Activated naive CD4-positive, alpha-beta T cell (primary cell): ENCODE results near the gene CNR1.

Experiments
- DNase-seq, 4 experiments: peaks; one replicate each; lab custom pipeline; 2025; lab: John Stamatoyannopoulos, UW

The CNR1 gene

DNA sequence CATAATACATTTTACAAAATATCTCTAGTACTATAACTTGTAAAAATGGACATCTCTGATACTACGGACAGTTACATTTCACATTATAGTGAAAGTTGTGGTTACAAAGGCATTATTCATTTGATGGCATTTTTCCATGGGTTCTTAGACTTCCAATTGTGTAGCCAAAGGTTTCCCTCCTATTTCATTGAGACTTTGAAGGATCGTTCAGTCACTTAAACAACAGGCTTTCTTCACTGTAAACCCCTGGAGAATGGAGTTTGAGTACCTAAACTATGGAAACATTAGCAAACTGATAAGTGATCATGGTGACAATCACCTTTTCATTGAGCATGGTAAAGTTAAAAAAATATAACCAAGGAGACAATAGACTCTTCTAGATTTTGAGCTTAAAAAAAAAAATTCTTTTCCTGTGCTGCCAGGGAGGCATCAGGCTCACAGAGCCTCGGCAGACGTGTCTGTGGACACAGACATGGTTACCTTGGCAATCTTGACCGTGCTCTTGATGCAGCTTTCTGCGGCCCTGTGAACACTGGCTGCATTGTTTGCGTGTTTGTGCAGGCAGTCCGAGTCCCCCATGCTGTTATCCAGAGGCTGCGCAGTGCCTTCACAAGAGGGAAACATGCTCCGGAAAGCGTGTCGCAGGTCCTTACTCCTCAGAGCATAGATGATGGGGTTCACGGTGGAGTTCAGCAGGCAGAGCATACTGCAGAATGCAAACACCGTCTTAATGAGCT is 22.6 kb downstream of the CNR1 start:
- no peak for DNase-seq

DNA sequence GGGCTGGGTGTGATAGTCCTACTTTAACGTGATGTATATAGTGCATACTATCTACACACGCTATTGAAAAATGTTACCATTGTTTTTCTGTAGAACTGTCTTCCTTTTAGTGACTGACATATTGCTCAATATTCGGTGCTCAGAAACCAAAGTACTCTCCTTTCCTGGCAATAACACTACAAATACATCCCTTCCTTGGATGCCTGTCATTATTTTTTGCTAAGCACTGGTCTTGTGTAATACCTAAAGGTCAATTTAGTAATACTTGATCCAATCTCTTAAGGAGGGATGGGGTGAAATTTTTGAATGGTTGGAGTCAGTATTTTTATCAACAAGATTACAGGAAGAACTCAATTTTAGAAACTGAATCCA is 23.9 kb downstream of the CNR1 start:
- no peak for DNase-seq

DNA sequence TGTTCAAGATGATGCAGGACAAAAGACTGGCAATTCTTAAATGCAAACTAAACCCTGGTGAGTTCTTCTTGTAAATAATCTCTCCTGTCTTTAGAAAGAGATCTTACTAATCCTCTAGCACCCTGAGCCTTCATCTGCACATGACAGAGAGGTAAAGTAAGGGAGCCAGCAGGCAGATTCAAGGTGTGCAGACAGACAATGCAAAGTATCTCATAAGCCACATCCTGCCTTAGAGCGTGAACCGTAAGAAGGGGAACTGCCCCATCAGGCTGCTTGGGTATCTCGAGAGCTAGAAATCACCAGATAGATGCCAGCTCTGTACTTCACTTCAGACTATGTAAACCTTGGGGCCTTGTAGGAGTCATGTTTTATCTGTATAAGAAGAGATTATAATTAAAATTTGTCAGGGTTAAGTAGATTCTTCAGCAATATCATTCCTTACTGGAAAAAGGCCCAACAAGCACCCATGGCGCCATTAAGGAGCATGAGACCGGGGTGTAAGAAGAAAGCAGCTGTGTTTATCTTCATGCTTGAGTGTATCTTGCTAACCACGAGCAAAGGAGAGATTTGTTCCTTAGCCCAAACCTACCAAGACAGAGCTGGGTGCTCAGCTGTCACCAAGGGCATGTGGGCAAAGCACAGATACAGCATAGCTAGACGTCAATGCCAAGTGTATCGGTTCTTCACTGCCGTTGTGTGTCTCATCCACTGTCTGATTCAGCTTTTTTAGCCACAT is 24.4 kb downstream of the CNR1 start:
- no peak for DNase-seq

DNA sequence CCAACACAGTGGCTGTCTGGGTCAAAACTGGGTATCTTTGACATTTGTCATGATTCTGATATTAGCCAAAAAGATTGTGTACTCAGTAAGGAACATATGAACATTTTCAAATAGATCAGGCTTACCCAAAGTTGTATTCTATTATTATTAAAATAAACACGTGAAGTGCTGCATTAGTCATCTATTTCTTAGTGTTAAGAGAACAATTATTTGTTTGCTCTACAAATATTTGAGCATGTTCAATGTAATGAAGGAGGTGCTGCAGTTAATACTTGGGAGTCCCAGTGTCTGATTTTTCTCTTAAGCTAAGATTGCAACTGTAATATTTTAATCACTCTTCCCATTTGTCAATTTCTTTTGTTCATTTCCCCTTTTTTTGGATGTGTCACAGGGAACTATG is 28.2 kb downstream of the CNR1 start:
- DNase-seq, result no peak

DNA sequence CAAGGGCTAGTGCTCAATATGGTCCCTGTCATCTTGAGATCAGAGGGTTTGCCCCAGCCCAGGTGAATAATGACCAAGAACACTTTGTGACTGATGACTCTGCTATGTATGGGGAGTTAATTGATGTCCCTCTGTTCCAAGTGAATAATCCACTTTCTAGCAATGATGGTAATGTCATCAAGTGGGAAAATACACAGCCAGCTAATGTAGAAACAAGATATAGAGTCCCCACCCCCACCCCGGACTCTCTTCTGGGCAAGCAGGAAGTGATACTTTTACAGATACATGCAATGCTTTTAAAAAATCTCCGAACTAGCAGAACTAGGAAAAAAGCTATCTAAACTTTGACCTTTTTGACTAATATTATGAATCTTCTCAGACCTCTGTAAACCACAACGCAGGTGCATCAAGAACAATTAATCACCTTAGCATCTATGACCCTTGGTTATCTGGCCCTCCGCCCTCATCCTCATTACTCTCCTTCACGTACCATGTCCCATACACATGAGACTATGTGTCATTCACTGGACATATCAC is 30.5 kb downstream of the CNR1 start:
- DNase-seq, result no peak

DNA sequence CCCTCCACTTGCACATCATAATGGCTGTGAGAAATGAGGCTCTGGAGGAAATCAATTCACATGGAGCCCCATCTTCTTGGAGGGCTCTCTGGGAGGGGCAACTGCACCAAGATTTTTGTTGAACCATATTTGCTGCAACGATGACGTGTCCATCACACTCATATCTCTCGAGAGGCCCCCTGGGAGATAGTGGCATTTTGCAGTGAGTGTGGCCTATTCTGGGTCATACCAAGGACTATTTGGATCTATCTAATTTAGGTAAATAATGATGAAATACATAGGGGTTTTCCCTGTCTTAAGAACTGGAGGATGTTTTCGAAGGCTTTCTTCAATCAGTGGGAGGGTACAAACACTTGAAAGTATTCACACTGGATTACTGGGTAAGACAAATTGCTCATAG is 31.6 kb downstream of the CNR1 start:
- DNase-seq, result no peak

DNA sequence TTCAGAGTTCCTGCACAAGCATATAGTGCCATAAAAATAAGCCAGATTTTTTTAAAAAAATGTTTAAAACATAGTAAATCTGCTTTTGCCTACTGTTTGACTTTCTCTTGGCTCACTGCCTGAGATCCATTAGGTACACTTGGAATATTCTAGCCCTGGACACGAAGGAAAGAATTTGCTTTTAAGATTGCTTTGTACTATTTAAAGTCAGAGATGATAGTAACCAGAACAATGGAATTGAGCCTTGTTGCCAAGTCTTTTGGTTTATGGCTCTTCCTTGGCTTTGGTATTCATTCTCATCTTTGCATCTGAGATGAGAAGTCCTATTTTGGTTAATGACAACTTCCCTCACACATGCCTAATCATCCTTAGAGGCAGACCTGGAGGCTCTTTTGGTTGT is 32.4 kb downstream of the CNR1 start:
- DNase-seq, result no peak

DNA sequence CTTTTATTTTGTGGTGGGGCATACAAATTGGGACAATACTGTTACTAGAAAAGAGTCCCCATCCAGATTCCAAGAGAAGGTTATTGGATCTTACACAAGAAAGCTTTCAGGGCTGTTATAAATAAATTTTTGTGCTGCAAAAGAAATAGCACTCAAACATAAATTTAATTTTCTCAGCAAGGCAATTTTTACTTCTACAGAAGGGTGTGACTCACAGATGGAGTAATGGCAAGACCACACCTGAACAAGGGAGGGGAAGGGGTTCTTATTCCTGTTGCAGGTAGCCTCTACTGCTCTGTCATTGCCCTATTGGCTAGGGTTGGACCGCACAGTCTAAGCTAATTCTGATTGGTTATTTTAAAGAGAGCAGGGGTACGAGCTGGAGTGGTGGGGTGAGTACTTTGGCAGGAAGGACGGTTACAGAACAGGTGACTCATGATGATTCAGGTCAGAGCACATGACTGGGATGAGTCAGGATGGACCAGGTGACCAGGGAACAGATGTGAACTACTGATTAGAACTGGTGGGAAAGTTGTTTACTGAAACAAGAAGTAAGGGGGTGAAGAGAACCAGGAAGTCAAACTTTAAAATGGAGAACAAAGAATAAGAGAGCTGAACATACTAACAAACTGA is 41.1 kb downstream of the CNR1 start:
- DNase-seq, result no peak

DNA sequence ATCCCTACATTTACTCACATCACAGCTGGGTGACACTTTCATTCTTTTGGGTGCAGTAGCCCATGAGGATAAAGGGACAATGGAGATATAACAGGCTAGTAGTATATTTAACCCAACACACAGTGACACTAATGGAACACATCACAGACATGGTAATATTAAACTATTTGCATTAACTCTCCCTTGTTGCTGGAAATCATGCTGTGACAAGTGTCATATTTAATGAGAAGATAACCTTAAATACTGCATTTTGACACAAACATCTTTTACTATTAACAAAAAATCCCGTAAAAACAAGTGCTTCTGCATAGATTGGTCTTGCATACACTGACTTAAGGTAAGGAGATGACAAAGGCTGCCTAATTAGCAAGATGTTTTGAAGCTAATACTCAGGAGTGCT is 45.5 kb downstream of the CNR1 start:
- DNase-seq, result no peak

DNA sequence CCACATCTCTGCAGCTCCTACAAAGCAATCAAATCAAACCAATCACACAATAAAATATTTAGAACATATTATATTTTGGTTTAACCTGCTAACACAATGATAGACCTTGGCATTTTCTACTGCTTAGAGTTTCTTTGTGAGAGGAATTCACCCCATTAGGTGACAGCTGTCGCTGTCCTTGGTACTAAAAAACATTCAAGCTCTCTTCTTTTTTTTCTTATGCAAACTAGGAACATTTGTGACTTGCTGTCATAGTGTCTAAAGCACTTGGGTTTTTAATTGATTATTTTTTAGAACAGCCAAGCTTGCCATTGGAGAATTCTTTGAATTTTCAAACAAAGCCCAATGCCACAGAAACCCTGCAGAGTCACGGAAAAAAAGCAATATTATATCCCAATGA is 46.4 kb downstream of the CNR1 start:
- DNase-seq, result no peak

DNA sequence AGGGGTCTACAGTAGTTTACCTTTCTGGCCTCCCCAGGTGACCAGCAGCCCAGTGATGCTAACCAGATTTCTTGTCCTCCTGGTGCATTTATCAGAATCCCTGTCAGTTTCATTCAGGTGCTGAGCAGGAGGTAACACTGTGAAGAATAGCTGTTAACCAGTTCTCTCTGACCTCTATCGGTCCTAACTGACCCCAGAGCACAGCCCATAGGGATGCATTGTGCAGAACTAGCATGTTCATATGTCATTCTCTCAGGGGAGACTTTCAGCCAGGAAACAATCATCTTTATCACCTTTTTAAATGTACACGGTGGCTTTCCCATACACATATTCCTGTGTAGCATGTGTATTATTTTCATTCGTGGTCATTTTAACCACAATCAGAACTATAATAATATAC is 49.9 kb downstream of the CNR1 start:
- no peak for DNase-seq

DNA sequence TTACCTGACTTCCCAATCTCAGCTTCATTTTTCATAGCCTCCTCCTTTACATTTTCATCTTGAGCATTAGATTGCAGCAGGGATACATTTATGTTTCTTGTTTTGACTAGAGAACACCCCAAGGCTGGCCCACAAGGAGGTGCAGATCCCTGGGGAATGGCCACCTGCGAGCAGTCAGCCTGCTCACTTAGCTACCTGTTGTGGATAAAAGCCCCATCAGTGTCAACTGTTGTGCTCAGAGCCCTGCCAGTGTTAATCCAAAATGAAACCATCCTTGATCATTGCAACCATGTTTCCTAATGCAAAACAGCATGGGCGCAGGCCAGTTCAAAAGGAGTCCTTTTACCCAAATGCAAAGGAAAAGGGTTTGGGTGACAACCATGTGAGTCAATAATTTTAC is 50.8 kb downstream of the CNR1 start:
- DNase-seq, result no peak

DNA sequence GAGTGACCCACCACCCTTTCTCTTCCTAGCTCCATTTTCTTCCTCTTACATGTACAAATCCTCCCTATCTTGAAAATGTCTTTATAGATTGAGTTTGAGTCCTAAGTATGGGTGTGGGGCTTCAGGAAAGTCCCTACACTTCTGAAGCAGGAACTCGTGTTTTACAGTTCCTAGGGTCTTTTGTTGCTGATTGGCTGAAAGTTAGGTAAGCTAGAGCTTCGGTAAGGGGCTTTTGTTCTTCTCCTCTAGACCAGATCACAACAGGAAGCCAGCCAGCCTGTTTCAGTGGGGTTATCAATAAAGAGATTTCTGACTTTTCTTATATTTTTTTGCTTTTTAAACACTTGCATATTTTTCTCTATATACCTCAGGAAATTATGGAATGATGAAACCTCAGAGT is 51.3 kb downstream of the CNR1 start:
- no peak for DNase-seq

DNA sequence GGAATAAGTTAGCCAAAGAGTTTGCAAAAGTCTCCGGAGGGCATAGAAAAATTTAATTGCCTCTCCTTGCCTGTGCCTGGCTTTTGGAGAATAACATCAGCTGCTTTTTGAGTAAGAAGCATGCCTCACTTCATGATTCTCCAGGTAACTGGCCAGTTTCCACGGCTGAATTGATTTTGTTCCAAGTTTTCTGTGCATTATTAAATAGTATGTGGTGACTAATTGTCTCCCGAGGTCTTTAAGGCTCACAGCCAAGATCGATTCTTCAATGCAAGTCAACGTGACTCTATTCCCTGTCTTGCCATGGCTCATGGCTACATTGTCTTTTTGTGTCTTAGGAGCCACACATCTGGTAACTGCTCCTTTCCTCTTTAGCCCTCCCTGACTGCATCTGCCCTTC is 54.2 kb downstream of the CNR1 start:
- no peak for DNase-seq

DNA sequence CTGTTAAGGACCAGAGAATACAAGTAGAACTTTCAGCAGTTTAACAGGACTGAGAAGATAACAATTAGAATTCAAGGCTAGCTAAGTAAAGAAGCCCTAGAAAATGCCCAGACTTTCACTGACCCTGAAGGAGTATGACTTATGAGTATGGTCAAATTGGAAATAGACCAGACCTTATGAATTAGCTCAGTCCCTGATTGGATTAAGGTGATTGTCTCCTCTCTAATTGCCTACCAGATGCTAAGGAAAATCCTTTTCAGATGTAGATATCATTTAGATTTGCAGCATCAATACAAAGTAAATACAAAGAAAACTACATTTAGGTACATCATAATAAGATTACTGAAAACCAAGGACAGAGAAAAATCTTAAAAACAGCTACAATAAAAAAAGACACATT is 58.9 kb downstream of the CNR1 start:
- DNase-seq, result no peak

DNA sequence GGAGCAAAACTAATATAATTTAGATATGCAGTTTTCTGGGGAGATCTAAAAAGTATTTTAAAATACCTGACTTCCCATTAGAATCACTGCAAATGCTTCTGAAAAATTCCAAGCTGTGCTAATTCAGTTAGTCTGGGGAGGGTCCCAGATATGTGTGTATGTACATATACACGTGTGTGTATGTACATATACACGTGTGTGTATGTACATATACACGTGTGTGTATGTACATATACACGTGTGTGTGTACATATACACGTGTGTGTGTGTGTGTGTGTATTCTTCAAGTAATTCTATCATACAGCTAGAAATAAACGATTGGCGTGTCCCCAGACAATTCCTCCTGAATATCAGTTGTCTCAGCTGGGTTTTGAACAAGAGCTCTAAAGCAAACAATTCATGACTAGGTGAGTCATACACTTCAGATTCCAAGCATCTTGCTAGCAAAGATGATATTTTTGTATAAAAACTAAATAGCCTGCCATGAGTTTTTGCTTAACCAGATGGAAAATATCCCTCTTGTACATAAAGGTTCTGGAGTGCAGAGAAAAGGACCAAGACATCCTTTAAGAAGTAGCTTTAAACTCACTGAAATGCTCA is 60.3 kb downstream of the CNR1 start:
- DNase-seq, result no peak
